GM12878 (cell line): Measurements from ENCODE around the gene RGS12. TPM values are rescaled to one million over a fixed set of nuclear protein-coding genes. Genes with fewer than 3 reads are reported as not detected.

Source experiments
- ATAC-seq: fragments of 200-7000 bp; cut with Tn5 transposase; 3 replicates; pipeline ENCODE4 v1.9.1; 2020; ENCODE audit warnings: mild to moderate bottlenecking, moderate library complexity
- BruUV-seq: library from RNA; stranded (reverse); fragments of 400-500 nt; replicated peaks from 2 replicates; lab custom pipeline; 2021; lab: Mats Ljungman, UMichigan
- CTCF ChIA-PET: fragments of 300-600 bp; sonication (Branson Sonifier 250); formaldehyde crosslinking; extraction: SDS; loops from one replicate; lab custom pipeline; 2021; ENCODE audit warnings: inconsistent platforms; lab: Yijun Ruan, JAX
- POLR2A ChIA-PET: fragments of 350-600 bp; formaldehyde crosslinking; extraction: SDS; loops from one replicate; lab custom pipeline; 2021; ENCODE audit warnings: inconsistent platforms; lab: Charles Lee
- RAD21 ChIA-PET: fragments of 300-600 bp; sonication (Branson Sonifier 250); formaldehyde crosslinking; loops from one replicate; lab custom pipeline; 2023; ENCODE audit warnings: antibody characterized with exemption; ENCODE audit not compliant: unreplicated experiment; lab: Charles Lee
- SMC1A ChIA-PET: fragments of 300-600 bp; sonication (Branson Sonifier 250); formaldehyde crosslinking; loops from one replicate; lab custom pipeline; 2023; ENCODE audit not compliant: unreplicated experiment, uncharacterized antibody; lab: Charles Lee
- DNase-seq: peaks from one replicate; pipeline ENCODE4 v3.0.0-alpha.2; 2011; ENCODE audit warnings: low read depth, low spot score
- FAIRE-seq: peaks from 3 replicates; lab custom pipeline; 2011; peaks lifted over from hg19 to GRCh38; lab: Jason Lieb, UNC
- H2AFZ ChIP-seq: 2 replicates; pipeline ENCODE4 v1.6.0; 2011; ENCODE audit warnings: low read depth, low read length, control low read depth; ENCODE audit not compliant: control insufficient read depth
- H3K27ac ChIP-seq: 2 replicates; pipeline ENCODE4 v1.5.1; 2011; ENCODE audit warnings: control low read depth; ENCODE audit not compliant: control insufficient read depth, insufficient read depth
- H3K27me3 ChIP-seq, 2 experiments: replicated peaks in 1 of 2; 2 replicates each; pipeline versions ENCODE4 v1.6.0 to v1.6.1; 2011; ENCODE audit warnings: low read length in 1 of 2; ENCODE audit not compliant: control insufficient read depth in 2 of 2, insufficient read depth in 2 of 2
- H3K36me3 ChIP-seq, 2 experiments: 2 replicates each; pipeline ENCODE4 v1.5.1; 2011; ENCODE audit warnings: low read length in 1 of 2; ENCODE audit not compliant: control insufficient read depth in 2 of 2, insufficient read depth in 2 of 2
- H3K4me1 ChIP-seq: 2 replicates; pipeline ENCODE4 v1.6.1; 2011; ENCODE audit warnings: mild to moderate bottlenecking, low read length, moderate library complexity, mixed read lengths; ENCODE audit not compliant: control insufficient read depth, insufficient read depth
- H3K4me2 ChIP-seq: 2 replicates; pipeline ENCODE4 v1.6.0; 2011; ENCODE audit warnings: control low read depth; ENCODE audit not compliant: control insufficient read depth, insufficient read depth
- H3K4me3 ChIP-seq: fragments of 200-600 bp; sonication (generic); 2 replicates; pipeline ENCODE4 v1.5.1; 2016
- H3K79me2 ChIP-seq: 2 replicates; pipeline ENCODE4 v1.6.0; 2011; ENCODE audit warnings: low read length; ENCODE audit not compliant: control insufficient read depth, insufficient read depth
- H3K9ac ChIP-seq: 2 replicates; pipeline ENCODE4 v1.8.0; 2011; ENCODE audit warnings: low read length, control low read depth, mixed read lengths; ENCODE audit not compliant: control insufficient read depth, insufficient read depth
- H3K9me3 ChIP-seq: replicated peaks from 3 replicates; pipeline ENCODE4 v1.5.1; 2011; ENCODE audit warnings: mild to moderate bottlenecking, low read length; ENCODE audit not compliant: control insufficient read depth, insufficient read depth
- H4K20me1 ChIP-seq: 2 replicates; pipeline ENCODE4 v1.6.0; 2011; ENCODE audit not compliant: control insufficient read depth, insufficient read depth
- BCLAF1 ChIP-seq: fragments of 450-650 bp; IDR thresholded peaks from 2 replicates; pipeline ENCODE4 v1.6.1; 2017; ENCODE audit warnings: antibody characterized with exemption, mild to moderate bottlenecking, moderate library complexity
- MYB ChIP-seq: fragments of 150-350 bp; IDR thresholded peaks from 2 replicates; pipeline ENCODE4 v1.6.1; 2014; ENCODE audit warnings: mild to moderate bottlenecking, low read depth, low read length, borderline replicate concordance
- MYC ChIP-seq: IDR thresholded peaks from 2 replicates; pipeline ENCODE4 v1.6.1; 2011; ENCODE audit warnings: mild to moderate bottlenecking, low read length, moderate library complexity, inconsistent platforms; ENCODE audit not compliant: insufficient read depth, insufficient replicate concordance, insufficient read length, severe bottlenecking
- NBN ChIP-seq: fragments of 450-650 bp; IDR thresholded peaks from 2 replicates; pipeline ENCODE4 v1.6.1; 2016
- NFXL1 ChIP-seq: fragments of 450-650 bp; IDR thresholded peaks from 2 replicates; pipeline ENCODE4 v1.6.1; 2017; ENCODE audit warnings: antibody characterized with exemption, mild to moderate bottlenecking, borderline replicate concordance
- RELB ChIP-seq: fragments of 450-650 bp; IDR thresholded peaks from 2 replicates; pipeline ENCODE4 v1.6.1; 2017; ENCODE audit warnings: low read depth, mild to moderate bottlenecking, moderate library complexity
- SMC3 ChIP-seq: IDR thresholded peaks from 2 replicates; pipeline ENCODE4 v1.6.1; 2011; ENCODE audit warnings: low read length, improper control_type of control experiment, borderline replicate concordance
- SP1 ChIP-seq: IDR thresholded peaks from one replicate; pipeline ENCODE4 v1.6.1; 2011; ENCODE audit warnings: low read depth, low read length
- SREBF1 ChIP-seq: IDR thresholded peaks from 2 replicates; pipeline ENCODE4 v1.6.1; 2012; ENCODE audit warnings: mild to moderate bottlenecking, low read length
- STAT3 ChIP-seq: IDR thresholded peaks from 2 replicates; pipeline ENCODE4 v1.6.1; 2011; ENCODE audit warnings: low read depth, low read length, improper control_type of control experiment
- TAF1 ChIP-seq: IDR thresholded peaks from 2 replicates; pipeline ENCODE4 v1.6.1; 2011; ENCODE audit warnings: mild to moderate bottlenecking, low read depth, low read length, borderline replicate concordance
- TBL1XR1 ChIP-seq: IDR thresholded peaks from 2 replicates; pipeline ENCODE4 v1.6.1; 2012; ENCODE audit warnings: low read depth, low read length, improper control_type of control experiment
- YY1 ChIP-seq: IDR thresholded peaks from 2 replicates; pipeline ENCODE4 v1.6.1; 2011; ENCODE audit warnings: low read depth, mild to moderate bottlenecking, low read length
- ZNF207 ChIP-seq: fragments of 450-650 bp; IDR thresholded peaks from 2 replicates; pipeline ENCODE4 v1.6.1; 2014; ENCODE audit warnings: antibody characterized with exemption, mild to moderate bottlenecking, borderline replicate concordance
- ZNF274 ChIP-seq: IDR thresholded peaks from one replicate; pipeline ENCODE4 v1.8.0; 2011; ENCODE audit not compliant: insufficient read length, insufficient read depth
- WGBS: methylation state at CpG from one replicate; pipeline ENCODE4 v1.1.6; 2016; ENCODE audit warnings: low lambda C conversion rate; ENCODE audit not compliant: insufficient replicate concordance, insufficient coverage; ENCODE audit errors: missing lambda C conversion rate; 5-methylcytosine and 5-hydroxymethylcytosine counted together
- in situ Hi-C: fragments of 300-500 bp; cut with MboI; formaldehyde crosslinking; loops from 9 replicates; pipeline ENCODE4 v1.14.3; 2018; ENCODE audit warnings: mixed read lengths
- intact Hi-C: fragments of 100-400 bp; cut with micrococcal nuclease; formaldehyde crosslinking; loops from one replicate; pipeline ENCODE4 v1.14.2; 2022; ENCODE audit not compliant: unreplicated experiment
- polyA plus RNA-seq, 11 experiments: library from polyadenylated mRNA; depleted of rRNA in 4 of 11; unstranded in 6 of 11; stranded (reverse) in 5 of 11; fragments of >200 nt; fragmentation: Nextera tagmentation in 4 of 11; fragmentation: Illumina TruSeq in 1 of 11; extraction: Ambion mirVana in 4 of 11; extraction: Trizol in 1 of 11; gene quantifications; 1 replicate in 1 of 11; 2 replicates in 10 of 11; pipeline versions ENCODE4 v1.2.1 to v1.2.3, GENCODE V29; 2011 to 2016; ENCODE audit warnings: inconsistent platforms in 2 of 11, missing spikeins in 2 of 11, low read depth in 1 of 11
- total RNA-seq, 4 experiments: library from RNA; depleted of rRNA in 3 of 4; stranded (reverse); fragments of >200 nt in 3 of 4; fragmentation: Illumina TruSeq in 1 of 4; extraction: Trizol in 1 of 4; gene quantifications; 2 replicates each; pipeline versions ENCODE4 v1.2.1 to v1.2.3, GENCODE V29; 2013 to 2021

The RGS12 gene
- total and polyA plus RNA-seq, 10 of the 15 experiments (the other 5 are each of a cell fraction or from before 2014, with no cell fraction given): 0.02 to 2.2 (median 0.73) TPM

GRCh38 chr4:3322059-3322550 is 29.3 kb downstream of the RGS12 start:
- FAIRE-seq (no peak), DNase-seq (no peak), ATAC-seq (no peak)
- Histone ChIP-seq H3K4me2 (no peak overlapping the region), H3K4me3 (no peak overlapping the region), H3K9me3 (no peaks in the 10 kb centered on the region), H3K27me3 (no peaks in the 10 kb centered on the region; a peak in 1 of 4 replicates), H3K79me2 (no peaks in the 10 kb centered on the region), H2AFZ (no peak overlapping the region), H4K20me1 (no peaks in the 10 kb centered on the region), H3K4me1 (no peaks in the 10 kb centered on the region), H3K9ac (no peak overlapping the region), H3K36me3 (no peaks in the 10 kb centered on the region), H3K27ac (no peak overlapping the region)
- RAD21 ChIA-PET: no interaction called here
- 28% methylated on average over 10 of the region's 10 CpGs for WGBS
- POLR2A ChIA-PET: no interaction called here
- TF ChIP-seq ZNF274 (no peak), ZNF207 (no peak), YY1 (no peak), SREBF1 (no peak), STAT3 (no peak), MYB (no peak), NFXL1 (no peak), MYC (no peak)
- in situ Hi-C loops (no loop called here), intact Hi-C loops (no loop called here)
- CTCF ChIA-PET: interaction anchor here (1.3 kb wide), 1 partner anchor 159 kb away, joined by 5 read pairs; no protein-coding TSS in a partner anchor
- SMC1A ChIA-PET: interaction anchor here (0.5 to 1.3 kb wide), 3 partner anchors 19 to 1491 kb away, joined by 3 read pairs; no protein-coding TSS in a partner anchor
- no TSS peak for BruUV-seq

GRCh38 chr4:3323071-3323481 is 30.3 kb downstream of the RGS12 start:
- H3K4me2 ChIP-seq: no peak overlapping the region
- RAD21 ChIA-PET: no interaction called here
- ATAC-seq (no peak), DNase-seq (no peak), FAIRE-seq (no peak)
- SMC1A ChIA-PET: interaction anchor here (1.0 kb wide), 1 partner anchor 23 kb away, joined by 3 read pairs; no protein-coding TSS in a partner anchor
- POLR2A ChIA-PET: interaction anchor here (0.5 kb wide), 1 partner anchor 27 kb away, joined by 3 read pairs; no protein-coding TSS in a partner anchor
- H3K27me3 ChIP-seq: no peaks in the 10 kb centered on the region; a peak in 1 of 4 replicates
- no peaks in the 10 kb centered on the region for H3K9me3 ChIP-seq
- H3K4me3 ChIP-seq: no peak overlapping the region
- CTCF ChIA-PET: no interaction called here
- no peak overlapping the region for H2AFZ ChIP-seq
- 63% methylated on average over 21 of the region's 21 CpGs for WGBS
- in situ Hi-C loops: no loop called here
- no peaks in the 10 kb centered on the region for H3K36me3 ChIP-seq
- intact Hi-C loops: no loop called here
- H3K79me2 ChIP-seq: no peaks in the 10 kb centered on the region
- no peaks in the 10 kb centered on the region for H4K20me1 ChIP-seq
- BruUV-seq: no TSS peak
- H3K27ac ChIP-seq: no peak overlapping the region
- H3K9ac ChIP-seq: no peak overlapping the region
- H3K4me1 ChIP-seq: no peaks in the 10 kb centered on the region
- no peak for TF ChIP-seq BCLAF1
- TF ChIP-seq TAF1: no peak
- no peak for TF ChIP-seq SMC3
- TF ChIP-seq SP1: no peak
- TF ChIP-seq NBN: no peak
- no peak for TF ChIP-seq RELB
- no peak for TF ChIP-seq TBL1XR1
